ENCODE data around the gene ABHD3.
A peak's percentile ranks its signal among the peaks of the same experiment; 100 is the strongest.
"Not testable (repeated sequence)": the region's sequence is repeated elsewhere in the genome, so short reads cannot be mapped to it uniquely, and the experiment has no call there.

ABHD3 gene

GRCh38 chr18:21704603-21705364, at the start of gene ABHD3:
ABHD3 (minus strand) TSS chr18:21704774; CDS start chr18:21704665, 109 bp downstream.
- peak; percentile 89 for DNase-seq

GRCh38 chr18:21747764-21748693, 43.5 kb upstream of the ABHD3 start:
- DNase-seq, result no peak

- no peak for DNase-seq
These were observed 42.7 kb upstream of the ABHD3 start for GRCh38 chr18:21747268-21747667.

- DNase-seq, result no peak
These were observed 40.7 kb upstream of the ABHD3 start for GRCh38 chr18:21745231-21745630.

- DNase-seq, result no peak
These were observed 38.7 kb upstream of the ABHD3 start for GRCh38 chr18:21743166-21743832.

- DNase-seq, result no peak
These were observed 37.7 kb upstream of the ABHD3 start for GRCh38 chr18:21742315-21742687.

- DNase-seq, result peak; percentile 23
These were observed 37.2 kb upstream of the ABHD3 start for GRCh38 chr18:21741562-21742314.

GRCh38 chr18:21741312-21741561, 36.7 kb upstream of the ABHD3 start:
- no peak for DNase-seq

- peak; percentile 97 for DNase-seq
These were observed 36.2 kb upstream of the ABHD3 start, which contains the start of gene MIB1 for GRCh38 chr18:21740538-21741311. MIB1 (plus strand) TSS chr18:21740792; CDS start chr18:21741584, 792 bp downstream.

GRCh38 chr18:21739604-21740537, 35.3 kb upstream of the ABHD3 start:
- no peak for DNase-seq

GRCh38 chr18:21736926-21737325, 32.4 kb upstream of the ABHD3 start:
- DNase-seq, result not testable (repeated sequence)

GRCh38 chr18:21735452-21736015, 31.0 kb upstream of the ABHD3 start:
- peak; percentile 21 for DNase-seq

- DNase-seq, result no peak
These were observed 28.4 kb upstream of the ABHD3 start for GRCh38 chr18:21733011-21733410.

GRCh38 chr18:21727702-21728101, 23.1 kb upstream of the ABHD3 start:
- DNase-seq, result no peak

GRCh38 chr18:21725201-21725600, 20.6 kb upstream of the ABHD3 start:
- DNase-seq, result no peak

GRCh38 chr18:21722687-21723086, 18.1 kb upstream of the ABHD3 start:
- no peak for DNase-seq

- DNase-seq, result no peak
These were observed 9.9 kb upstream of the ABHD3 start for GRCh38 chr18:21714474-21714873.

- DNase-seq, result not testable (repeated sequence)
These were observed 2.6 kb upstream of the ABHD3 start for GRCh38 chr18:21707130-21707529.

GRCh38 chr18:21706386-21706865, 1.9 kb upstream of the ABHD3 start:
- no peak for DNase-seq

- DNase-seq, result peak; percentile 25
These were observed 1.2 kb downstream of the ABHD3 start for GRCh38 chr18:21703241-21703820.
